HG02973 (cell line): ENCODE results near the gene BBX.

Experiments
- ATAC-seq: cut with Tn5 transposase; IDR thresholded peaks from one replicate; pipeline ENCODE4 v1.9.1; 2021; ENCODE audit warnings: moderate library complexity; ENCODE audit not compliant: unreplicated experiment

Gene BBX

DNA sequence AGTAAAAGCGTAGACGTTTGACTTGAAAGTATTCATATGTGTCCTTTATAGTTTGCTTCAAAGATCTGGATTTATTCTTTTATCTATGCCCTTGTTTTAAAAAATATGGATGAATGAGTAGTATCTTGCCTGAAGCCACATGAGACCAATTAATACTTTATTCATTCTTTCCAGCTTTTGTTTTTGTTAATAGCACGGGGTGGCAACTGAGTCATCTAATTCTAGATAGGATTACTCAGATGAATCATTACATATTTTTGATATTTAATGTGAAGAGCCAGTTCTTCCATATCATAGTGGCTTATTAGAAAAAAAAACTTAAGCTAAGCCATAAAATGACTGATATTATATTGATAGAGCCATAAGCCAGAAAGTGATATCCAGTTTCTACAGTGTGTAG lies 121.9 kb downstream of the BBX start:
- ATAC-seq = no peak

DNA sequence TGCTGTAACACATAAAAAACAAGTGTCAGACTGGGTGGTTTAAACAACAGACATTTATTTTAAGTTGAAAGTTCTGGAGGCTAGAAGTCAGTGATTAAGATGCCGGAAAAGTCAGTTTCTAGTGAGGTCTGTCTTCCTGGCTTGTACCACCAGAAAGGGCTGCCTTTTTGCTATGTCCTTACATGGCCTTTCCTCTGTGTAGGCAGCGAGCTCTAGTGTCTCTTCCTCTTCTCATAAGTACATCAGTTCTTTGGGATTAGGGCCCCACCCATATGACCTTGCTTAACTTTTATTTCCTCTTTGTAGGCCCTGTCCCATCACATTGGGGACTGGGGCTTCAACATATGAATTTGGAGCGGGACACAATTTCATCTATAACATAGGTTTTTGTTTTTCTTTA lies 128.0 kb downstream of the BBX start:
- no peak for ATAC-seq

DNA sequence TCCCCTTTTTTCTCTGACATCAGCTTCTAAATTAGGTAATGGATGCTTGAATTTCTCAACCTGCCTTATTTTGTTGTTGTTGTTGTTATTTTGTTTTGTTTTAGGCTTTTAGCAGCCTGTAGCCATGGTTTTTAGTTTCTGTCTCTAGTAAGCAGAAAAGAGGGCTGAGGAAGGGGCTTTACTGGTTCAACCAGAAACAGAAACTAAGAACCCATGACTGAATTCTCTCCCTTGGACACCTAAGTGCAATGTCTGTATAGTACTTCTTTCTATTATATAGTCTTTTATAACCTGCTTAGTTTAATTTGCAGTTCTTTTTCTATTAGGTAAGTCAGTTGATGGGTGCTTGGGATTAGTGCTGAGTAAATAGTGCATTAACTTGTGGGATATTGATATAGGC lies 129.0 kb downstream of the BBX start:
- ATAC-seq = peak; percentile 80

DNA sequence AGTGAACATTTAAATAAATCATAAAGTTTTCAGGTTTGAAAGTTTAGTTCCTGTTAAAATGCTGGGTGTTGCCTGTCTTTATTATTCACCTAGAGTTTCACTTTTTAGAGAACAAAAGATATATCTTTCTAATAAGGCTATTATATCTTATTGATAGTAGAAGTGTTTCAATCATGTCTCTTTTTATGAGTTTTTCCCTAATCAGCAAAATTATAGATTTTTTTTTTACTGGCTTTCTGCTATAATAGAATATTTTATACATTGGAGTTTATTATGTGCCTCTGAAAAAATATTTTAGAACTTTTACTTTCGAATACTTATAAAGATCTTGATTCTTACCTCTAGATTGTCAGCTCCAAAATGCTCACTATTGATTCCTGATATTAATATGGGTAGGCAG lies 131.5 kb downstream of the BBX start:
- no peak for ATAC-seq

DNA sequence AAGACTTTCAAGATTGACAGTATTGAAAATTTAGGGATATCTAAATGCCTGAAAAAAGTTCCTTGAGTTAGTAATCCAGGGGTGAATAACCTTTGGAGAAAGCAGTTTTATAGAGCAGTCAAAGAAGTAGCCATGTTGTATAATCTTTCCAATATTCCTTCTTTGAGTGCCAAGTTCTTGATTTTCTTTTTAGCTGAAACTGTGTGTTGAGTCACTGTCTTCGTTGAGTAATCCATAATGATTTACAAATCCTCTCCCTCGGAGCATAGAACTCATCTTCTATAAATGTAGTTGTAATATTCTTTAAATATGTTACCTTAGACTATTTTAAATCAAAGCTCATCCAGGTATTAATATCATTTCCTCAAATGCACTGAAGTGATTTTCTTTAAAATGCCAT lies 135.2 kb downstream of the BBX start:
- ATAC-seq = no peak

DNA sequence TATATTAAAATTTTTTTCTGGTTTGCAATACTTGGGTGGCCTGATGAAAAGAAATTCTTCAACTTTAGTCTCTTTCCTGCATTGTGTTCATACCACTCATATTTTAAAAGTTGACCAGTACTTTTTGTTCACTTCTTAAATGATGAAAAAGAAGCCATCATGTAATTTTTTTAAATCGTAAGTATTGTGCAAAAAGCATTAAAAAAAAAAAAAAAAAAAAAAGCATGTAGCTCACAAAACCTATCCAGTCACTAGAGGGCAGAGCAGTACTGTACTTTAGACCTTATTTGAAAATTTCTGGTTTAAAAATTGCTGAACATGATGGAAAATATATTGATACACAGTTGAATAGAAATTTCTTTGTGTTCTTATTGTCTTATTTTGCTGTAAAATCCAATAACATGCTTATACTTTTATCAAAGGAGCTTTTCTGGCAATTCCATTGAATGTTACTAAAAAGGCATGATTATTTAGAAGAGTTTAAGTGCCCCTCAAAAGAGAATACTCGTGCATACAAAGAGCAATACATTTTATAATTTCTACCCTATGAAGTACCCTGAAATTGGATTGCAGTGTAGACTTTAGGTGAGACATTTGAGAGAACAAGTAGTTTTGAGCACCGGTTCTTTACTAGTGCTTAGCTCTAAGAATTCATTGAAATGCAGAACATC lies 137.7 kb downstream of the BBX start:
- ATAC-seq = no peak

DNA sequence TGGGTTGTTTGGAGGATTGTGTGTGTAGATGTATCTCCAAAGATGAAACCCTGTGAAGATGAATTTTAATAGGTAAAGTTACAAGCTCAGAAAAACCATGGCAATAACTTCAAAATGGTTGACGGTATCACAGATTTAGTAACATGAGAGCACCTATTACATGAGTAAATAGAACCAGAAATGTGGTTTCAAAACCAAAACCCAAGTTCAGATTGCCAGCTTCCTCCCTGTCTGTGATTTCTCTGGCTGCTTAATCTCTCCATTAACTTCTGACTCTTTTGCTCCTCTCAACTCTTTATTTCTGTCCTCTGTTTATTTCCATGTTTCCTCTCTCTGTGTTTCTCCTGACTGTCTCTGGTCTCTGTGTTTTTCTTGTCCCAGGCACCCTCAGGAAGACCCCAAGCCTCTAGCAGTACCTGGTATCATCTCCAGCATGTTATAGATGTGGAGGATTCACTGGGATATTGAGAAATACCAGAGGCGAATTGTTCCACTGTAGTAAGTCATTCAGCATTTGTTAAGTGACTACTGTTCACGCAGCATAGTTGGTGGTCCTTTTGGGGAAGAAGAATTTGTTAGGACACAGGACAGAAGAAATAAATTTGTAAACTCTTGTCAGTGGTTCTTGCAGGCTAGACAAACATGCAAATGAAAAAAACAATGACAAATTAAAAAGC lies 138.8 kb downstream of the BBX start:
- ATAC-seq = no peak

DNA sequence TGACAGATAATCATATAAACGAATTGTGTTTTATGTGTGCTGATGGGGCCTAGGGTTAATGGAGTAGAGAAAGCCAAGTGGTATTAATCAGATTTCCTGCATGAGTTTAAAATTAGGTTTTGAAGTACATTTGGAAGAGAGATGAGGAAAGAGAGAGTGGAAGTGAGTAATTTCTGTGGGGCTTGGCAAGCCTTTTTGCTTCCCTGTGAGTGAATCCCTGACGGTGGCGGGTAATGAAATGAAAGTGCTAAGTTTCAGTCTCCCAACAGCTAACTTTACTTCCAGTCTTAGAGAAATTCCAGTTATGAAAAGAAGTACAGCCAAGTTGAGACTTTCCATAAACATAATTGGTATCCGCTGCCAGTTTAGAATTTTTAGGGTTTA lies 139.4 kb downstream of the BBX start:
- no peak for ATAC-seq

DNA sequence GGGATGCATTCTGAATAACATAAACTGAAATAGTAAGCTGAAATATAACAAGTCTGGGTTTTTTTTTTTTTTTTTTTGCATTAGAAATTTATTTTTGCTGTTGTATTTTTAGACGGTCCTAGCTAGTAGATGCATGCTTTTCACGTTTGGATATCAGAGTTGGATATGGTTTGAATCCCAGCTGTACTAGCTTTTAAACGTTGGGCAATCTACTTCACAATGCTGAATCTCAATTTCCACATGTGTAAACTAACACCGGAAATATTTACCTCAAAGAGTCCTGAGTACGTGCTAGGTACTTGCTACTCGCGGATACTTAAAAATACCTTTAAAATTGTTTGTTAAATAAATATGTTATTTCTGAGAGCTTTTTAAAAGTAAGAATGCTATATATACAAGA lies 139.8 kb downstream of the BBX start:
- ATAC-seq = no peak

DNA sequence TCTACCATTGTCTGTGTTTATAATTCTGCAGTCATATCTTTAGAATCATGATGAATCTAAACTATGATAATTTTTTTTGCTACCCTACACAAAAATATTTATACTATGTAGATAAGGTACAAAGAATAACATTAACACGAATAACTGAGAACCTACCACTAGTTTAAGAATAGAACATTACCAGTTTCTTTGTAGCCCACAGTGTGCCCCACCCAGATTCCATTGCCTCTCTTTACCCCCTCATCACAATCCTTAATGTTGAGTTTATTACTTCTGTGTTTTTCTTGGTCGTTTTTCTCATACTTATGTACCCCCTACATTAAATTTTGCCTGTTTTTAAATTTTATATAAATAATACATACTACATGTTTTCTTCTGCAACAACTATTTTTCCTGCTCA lies 140.5 kb downstream of the BBX start:
- ATAC-seq = no peak

DNA sequence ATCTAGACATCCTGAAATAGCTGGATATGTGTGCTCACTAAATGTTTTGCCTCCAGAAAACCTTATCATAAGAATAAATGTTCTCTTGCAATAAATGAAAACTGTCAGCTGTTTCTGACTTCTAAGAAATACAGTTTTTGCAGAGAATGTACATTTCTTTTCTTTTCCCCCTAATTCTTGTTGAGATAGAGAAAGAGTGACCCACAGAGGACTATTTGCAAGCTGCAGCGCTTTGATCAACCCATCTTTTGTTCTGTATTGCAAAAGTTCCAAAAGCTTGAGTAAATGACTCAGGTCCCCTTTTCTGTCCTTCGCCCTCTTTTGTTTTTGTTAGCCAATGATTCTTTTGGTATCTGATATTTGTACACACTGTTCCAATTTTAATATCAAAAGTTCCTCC lies 141.9 kb downstream of the BBX start:
- no peak for ATAC-seq

DNA sequence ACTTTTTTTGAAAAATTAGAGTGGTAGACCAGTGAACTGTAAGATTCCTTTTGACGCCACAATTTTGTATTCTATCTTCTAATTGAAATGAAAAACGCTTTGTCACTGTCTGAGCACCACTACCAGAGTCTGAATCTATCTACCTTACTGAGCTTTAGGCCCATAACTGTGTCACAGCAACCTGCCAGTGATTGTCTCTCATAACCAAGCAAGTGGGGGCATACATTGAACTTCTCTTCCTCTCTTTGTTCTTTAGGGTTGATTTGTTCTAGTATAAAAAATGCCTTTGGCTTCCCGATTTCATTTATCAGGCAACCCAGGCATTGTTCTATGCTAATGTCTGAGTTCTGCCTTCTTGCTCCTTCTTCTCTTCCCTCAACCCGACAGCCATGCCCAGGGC lies 142.6 kb downstream of the BBX start:
- ATAC-seq = no peak

DNA sequence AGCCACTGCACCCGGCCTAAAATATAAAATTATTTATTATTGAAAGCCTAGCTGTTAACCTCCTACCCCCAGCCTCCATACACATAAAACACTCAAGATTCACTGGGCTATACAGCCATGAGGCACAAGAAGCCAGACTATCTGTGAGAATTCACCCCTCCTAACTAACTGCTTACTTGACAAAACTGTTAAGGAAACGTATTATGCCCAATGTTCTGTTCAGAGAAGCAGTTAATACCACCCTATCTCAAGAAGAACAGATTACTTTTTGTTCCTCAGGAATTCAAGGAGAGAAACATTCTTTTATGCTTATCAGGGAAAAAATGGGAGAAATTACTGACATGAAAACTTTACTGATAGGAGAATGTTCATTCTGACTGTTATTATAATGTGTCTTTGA lies 144.1 kb downstream of the BBX start:
- ATAC-seq = no peak

DNA sequence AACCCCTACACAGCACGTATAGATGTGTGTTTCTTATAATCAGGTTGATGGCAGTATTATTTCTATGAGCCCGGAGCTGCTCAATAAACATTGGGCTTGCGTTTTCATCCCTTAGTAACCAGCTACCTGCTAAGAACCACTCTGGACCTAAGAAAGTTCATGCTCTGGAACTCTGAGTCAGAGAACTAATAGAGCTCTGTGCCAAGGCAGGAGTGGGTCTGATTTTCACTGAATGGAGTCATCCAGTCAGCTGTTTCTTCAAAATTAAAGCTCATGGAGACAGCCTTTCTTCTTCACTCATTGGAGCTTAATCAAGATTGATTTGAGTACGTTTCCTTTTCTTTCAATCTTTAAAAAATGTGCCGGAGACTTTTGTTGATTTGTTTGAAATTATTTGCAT lies 145.7 kb downstream of the BBX start:
- no peak for ATAC-seq

DNA sequence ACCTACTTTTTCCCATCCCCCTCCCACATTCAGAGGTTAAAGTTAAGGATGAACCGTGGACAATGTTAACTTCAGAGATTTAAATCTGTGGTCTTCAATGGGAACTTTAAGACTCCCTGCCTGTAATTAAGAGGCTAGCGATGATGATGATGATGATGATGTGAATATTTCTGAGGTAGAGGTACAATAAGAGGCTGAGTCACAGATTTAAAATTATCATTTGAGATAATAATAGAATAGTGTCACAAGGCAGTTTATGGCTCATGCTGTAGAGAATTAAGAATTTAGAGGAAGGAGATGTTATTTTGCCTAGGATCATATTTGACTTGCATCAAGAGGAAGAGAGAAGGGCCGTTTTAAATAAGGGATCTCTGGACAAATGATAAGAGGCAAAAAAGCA lies 146.2 kb downstream of the BBX start:
- no peak for ATAC-seq

DNA sequence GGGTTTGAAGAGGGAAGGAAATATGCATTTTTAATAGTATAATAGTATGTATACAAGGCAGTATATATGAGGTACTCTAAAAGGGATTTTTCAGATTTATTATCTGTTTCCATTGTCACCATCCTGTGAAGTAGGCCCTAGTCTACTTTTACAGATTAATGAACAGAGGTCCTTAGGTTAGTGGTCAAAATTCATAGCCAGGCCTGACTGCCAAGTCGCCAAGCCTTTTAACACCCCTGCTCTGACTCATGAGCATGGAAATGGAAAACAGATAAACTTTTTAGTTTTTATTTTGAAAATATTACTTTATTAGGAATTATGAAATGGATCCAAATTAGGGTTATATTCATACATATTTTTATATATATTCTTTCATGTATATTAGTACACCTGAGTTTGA lies 146.9 kb downstream of the BBX start:
- ATAC-seq = no peak

DNA sequence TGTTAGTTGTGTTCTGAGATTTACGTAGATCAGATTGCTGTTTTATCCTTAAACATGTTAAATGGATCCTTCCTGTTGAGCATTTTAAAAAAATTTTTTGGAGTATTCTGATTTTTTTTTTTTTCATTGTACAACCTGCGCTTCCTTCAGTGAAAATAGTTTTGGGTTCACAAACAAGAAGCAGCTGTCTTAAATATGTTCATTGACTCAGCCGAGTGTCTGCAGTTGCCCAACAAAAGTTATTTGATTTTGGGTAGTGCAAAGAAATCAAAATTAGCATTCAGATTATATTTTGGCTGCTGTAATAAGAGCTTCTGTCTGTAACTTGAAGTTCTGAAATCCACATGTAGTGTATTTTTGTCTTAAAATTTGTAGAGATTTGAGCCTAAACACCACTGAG lies 148.2 kb downstream of the BBX start:
- ATAC-seq = no peak

DNA sequence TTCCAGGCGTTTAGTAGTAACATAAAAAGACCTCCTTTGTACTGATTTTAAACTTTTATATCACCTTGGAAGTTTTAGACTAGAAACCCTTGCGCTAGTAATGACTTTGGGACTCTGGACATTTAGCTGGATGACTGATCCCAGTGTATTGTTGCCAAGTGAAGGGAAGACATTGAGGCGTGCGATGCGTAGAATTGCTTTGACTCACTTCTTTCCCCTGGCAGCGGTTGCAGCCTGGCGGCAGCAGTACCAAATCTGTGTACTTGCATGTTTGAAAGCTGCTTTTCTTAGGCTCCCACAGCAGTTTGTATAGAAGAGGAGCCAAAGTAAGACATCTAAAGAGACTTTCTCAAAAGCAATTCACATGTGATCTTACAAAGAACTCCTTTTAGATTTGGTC lies 151.6 kb downstream of the BBX start:
- no peak for ATAC-seq

DNA sequence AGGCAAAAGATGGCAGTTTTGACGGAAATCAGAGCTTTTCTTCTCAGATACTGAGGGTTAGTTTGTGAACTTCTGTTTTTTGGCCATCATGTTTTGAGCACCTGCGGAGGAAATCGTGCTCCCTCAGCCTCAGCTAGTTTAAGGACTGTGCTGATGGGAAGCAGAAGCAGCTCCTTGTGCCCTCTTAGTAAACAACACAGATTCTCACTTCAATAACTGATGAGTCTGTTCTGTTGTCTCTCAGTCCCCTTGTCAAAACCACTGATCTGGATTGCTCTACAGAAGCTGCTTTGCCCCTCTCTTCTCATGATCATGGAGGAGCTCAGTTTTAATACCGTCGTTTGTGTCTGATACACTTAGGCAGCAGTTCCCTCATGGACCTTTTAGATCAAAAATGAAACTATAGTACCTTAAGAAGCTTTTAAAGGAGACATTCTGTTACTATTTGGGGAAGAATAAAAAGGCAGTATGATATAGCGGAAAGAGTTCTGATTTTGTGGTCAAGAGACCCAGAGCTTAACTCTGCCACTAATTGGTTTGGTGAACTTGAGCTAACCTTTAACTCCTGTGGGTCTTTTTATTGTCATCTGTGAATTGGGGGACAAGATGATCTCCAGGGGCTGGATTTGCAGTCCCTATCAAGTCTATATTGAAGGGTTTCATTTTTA lies 152.6 kb downstream of the BBX start:
- ATAC-seq = peak; percentile 73

DNA sequence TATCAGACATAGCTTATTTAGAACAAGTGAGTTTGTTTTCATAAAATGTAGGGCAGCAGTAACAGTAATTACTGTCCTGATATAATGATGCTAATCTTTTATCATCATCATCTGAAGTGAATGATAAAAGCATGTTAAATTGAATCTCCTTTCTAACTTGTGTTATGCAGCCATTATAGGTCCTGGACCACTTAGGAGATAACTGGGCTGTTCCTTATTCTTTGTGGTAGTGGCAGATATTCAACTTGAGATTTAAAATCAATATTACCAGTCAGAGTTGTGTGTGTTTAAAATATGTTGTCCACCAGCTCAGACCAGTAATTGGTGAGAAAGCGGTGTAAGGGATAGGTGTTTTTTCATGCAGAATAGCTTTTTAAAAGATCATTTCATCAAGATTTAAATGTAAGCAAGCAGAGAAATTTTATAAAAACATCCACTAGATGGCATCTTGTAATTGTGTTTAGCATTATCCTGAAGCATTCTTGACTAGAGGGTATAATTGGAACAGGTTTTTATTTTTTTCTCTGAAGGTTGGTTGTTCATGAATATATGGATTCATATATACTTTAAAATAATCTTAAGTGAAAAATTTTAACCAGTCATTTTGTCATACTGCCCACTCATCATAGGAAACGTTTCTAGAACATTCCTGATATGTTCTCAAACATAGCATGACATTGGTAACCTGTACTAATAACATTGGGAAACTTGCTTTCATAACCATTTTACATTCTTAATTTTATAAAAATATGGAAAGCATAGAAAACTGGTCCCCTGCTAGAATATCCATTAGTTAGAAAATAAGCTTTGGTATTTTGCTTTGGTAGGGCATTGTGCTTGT lies 153.9 kb downstream of the BBX start:
- no peak for ATAC-seq

DNA sequence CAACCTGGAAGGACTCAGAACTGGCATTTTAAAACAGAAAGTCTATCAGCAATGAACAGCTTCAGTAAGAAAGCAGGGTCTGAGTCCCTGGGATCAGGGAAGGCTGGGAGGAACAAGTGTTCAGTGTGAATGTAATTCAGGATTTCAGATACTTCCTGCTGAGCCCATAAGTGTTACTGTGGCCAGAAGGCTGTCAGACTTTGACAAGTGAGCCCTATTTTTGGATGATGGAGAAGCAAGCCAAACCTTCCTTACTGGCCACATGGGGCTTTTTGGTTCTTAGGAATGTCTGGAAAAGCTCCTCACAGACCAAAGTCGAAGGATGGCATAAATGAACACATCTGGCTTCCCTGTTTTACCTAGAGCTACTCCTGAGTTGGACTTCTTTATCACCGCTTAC lies 157.2 kb downstream of the BBX start:
- no peak for ATAC-seq

DNA sequence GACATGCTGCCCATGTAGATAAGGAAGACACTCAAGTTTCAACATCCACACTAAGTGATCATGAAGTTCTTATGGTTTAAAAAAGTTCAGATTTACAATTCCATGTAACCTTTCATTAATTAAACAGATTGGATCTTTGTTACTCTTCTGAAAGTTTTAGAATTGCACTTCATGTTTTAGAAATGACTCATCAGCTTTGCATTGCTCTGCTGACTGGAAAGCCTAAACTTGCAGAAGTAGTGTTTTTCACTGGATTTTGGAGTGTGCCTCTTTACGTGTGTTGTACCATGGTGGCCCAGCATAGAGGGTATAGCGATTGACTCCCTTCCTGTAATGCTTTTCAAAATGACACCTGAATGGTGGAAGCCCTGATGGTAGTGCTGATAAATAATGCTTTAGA lies 157.9 kb downstream of the BBX start:
- ATAC-seq = no peak
